Measurements from ENCODE around the gene STAT3.
A peak's percentile ranks its signal among the peaks of the same experiment; 100 is the strongest.

The STAT3 gene

GRCh38 chr17:42311240-42312034, 76.8 kb downstream of the STAT3 start:
- peaks cover 5% of the 10 kb centered on the region for H3K36me3 ChIP-seq
- TF ChIP-seq CTCF (IDR thresholded peaks at IDR 0.05; ENCODE audit: low read depth, low read length): no peak
- H3K27me3 ChIP-seq: no peaks in the 10 kb centered on the region
- peak; percentile 96 for DNase-seq
- no peaks in the 10 kb centered on the region for H3K9me3 ChIP-seq
- H3K4me3 ChIP-seq (ENCODE audit: low read depth, low read length): peak overlapping the region; percentile 52
- H3K4me1 ChIP-seq: peaks cover 15% of the 10 kb centered on the region

- Histone ChIP-seq H3K4me3 (ENCODE audit: low read depth, low read length) (no peak overlapping the region), H3K36me3 (peaks cover 2% of the 10 kb centered on the region), H3K27me3 (no peaks in the 10 kb centered on the region), H3K4me1 (peaks cover 15% of the 10 kb centered on the region), H3K9me3 (no peaks in the 10 kb centered on the region)
- no peak for DNase-seq
- TF ChIP-seq CTCF (IDR thresholded peaks at IDR 0.05; ENCODE audit: low read depth, low read length): no peak
Measured at GRCh38 chr17:42310787-42311215, 77.4 kb downstream of the STAT3 start.

- Histone ChIP-seq H3K27me3 (no peaks in the 10 kb centered on the region), H3K4me1 (peaks cover 15% of the 10 kb centered on the region), H3K9me3 (no peaks in the 10 kb centered on the region), H3K4me3 (ENCODE audit: low read depth, low read length) (no peak overlapping the region), H3K36me3 (peaks cover under 1% of the 10 kb centered on the region)
- peak; percentile 45 for TF ChIP-seq CTCF (IDR thresholded peaks at IDR 0.05; ENCODE audit: low read depth, low read length)
- DNase-seq: peak; percentile 56
Measured at GRCh38 chr17:42309986-42310786, 78.1 kb downstream of the STAT3 start.

GRCh38 chr17:42309142-42309541, 79.1 kb downstream of the STAT3 start:
- TF ChIP-seq CTCF (IDR thresholded peaks at IDR 0.05; ENCODE audit: low read depth, low read length): no peak
- Histone ChIP-seq H3K9me3 (no peaks in the 10 kb centered on the region), H3K4me1 (peaks cover 15% of the 10 kb centered on the region), H3K4me3 (ENCODE audit: low read depth, low read length) (no peak overlapping the region), H3K27me3 (no peaks in the 10 kb centered on the region), H3K36me3 (no peaks in the 10 kb centered on the region; the same call in 1 of the 2 replicates)
- no peak for DNase-seq

- Histone ChIP-seq H3K9me3 (no peaks in the 10 kb centered on the region), H3K36me3 (no peaks in the 10 kb centered on the region), H3K4me1 (peaks cover 15% of the 10 kb centered on the region), H3K27me3 (no peaks in the 10 kb centered on the region), H3K4me3 (ENCODE audit: low read depth, low read length) (no peak overlapping the region)
- TF ChIP-seq CTCF (IDR thresholded peaks at IDR 0.05; ENCODE audit: low read depth, low read length): no peak
- DNase-seq: no peak
Measured at GRCh38 chr17:42308446-42308845, 79.8 kb downstream of the STAT3 start.

Measured in BE2C (cell line).